ENCODE measurements around the gene SIVA1. TPM values are rescaled to one million over a fixed set of nuclear protein-coding genes. Genes with fewer than 3 reads are reported as not detected.

The SIVA1 gene
- polyA plus RNA-seq, 1 of the 3 experiments (the other 2 are of a cell fraction) = 137 TPM

- no peaks in the 10 kb centered on the region for H3K27me3 ChIP-seq (ENCODE audit: insufficient read depth)
- no peaks in the 10 kb centered on the region for H3K9me2 ChIP-seq
- H3K9ac ChIP-seq = no peak overlapping the region
- H3K27ac ChIP-seq (ENCODE audit: low read depth in 2 of 2, low read length in 1 of 2) = no peak overlapping the region
- H3K9me3 ChIP-seq = no peaks in the 10 kb centered on the region
- ChIA-PET CTCF (interaction anchor here (1.2 to 4.3 kb wide), 3 partner anchors 11 to 68 kb away, joined by 4 to 26 read pairs (median 5); partner anchors contain the start of gene ZBTB42), POLR2A (no interaction called here)
- WGBS (ENCODE audit: low lambda C conversion rate) = 91% methylated on average over 12 of the region's 19 CpGs
- peaks cover 8 to 39% of the 10 kb centered on the region in 2 experiments for H3K36me3 ChIP-seq (replicated peaks in 1 of 2; ENCODE audit: control insufficient read depth in 1 of 2, insufficient read depth in 2 of 2, low read length in 1 of 2)
- H3K4me1 ChIP-seq (ENCODE audit: control insufficient read depth in 1 of 2, insufficient read depth in 2 of 2, low read depth in 1 of 2, low read length in 1 of 2) = peaks cover 8 to 12% of the 10 kb centered on the region in 2 experiments; a peak in 3 of 4 replicates
- no peak overlapping the region for H3K4me3 ChIP-seq (ENCODE audit: low read depth in 2 of 2, low read length in 1 of 2)
- H4K20me1 ChIP-seq (ENCODE audit: insufficient read depth) = peaks cover 31% of the 10 kb centered on the region
- no peak overlapping the region for H2AFZ ChIP-seq (ENCODE audit: low read depth)
- TF ChIP-seq EZH2phosphoT487 (IDR thresholded peaks at IDR 0.05; ENCODE audit: borderline replicate concordance, low read depth) (no peak), RXRA (IDR thresholded peaks at IDR 0.05; ENCODE audit: borderline replicate concordance, low read depth) (no peak), FOSL2 (IDR thresholded peaks at IDR 0.05; ENCODE audit: borderline replicate concordance, low read depth) (no peak), GATA2 (CRISPR knock-in tag; IDR thresholded peaks at IDR 0.05) (no peak), MEF2A (IDR thresholded peaks at IDR 0.05; ENCODE audit: borderline replicate concordance, low read depth) (no peak), IRF3 (IDR thresholded peaks at IDR 0.05; ENCODE audit: low read depth, low read length) (no peak)
- DNase-seq = no peak
- no peak overlapping the region for H3K4me2 ChIP-seq
- peaks cover 50% of the 10 kb centered on the region for H3K79me2 ChIP-seq (ENCODE audit: insufficient read depth)
- H3F3A ChIP-seq (replicated peaks; ENCODE audit: insufficient read depth) = no peaks in the 10 kb centered on the region
These were observed 4.9 kb downstream of the SIVA1 start for GRCh38 chr14:104757681-104758392.

- ChIA-PET POLR2A (interaction anchor here (0.5 kb wide), 1 partner anchor 285 kb away, joined by 3 read pairs; no protein-coding TSS in a partner anchor), CTCF (interaction anchor here (0.9 to 4.3 kb wide), 4 partner anchors 9 to 67 kb away, joined by 4 to 26 read pairs (median 4); partner anchors contain the start of gene ZBTB42)
- TF ChIP-seq JUND (IDR thresholded peaks at IDR 0.05) = no peak
- TF ChIP-seq GABPA (IDR thresholded peaks at IDR 0.05; ENCODE audit: low read depth) = no peak
- no peak for TF ChIP-seq USF1 (IDR thresholded peaks at IDR 0.05; ENCODE audit: borderline replicate concordance, low read depth)
- no peak for TF ChIP-seq CHD2 (IDR thresholded peaks at IDR 0.05; ENCODE audit: low read length, partially characterized antibody)
- no peak for TF ChIP-seq IRF3 (IDR thresholded peaks at IDR 0.05; ENCODE audit: low read depth, low read length)
- no peak for TF ChIP-seq FOXM1 (IDR thresholded peaks at IDR 0.05; ENCODE audit: low read depth)
- no peak for TF ChIP-seq MAX (IDR thresholded peaks at IDR 0.05; ENCODE audit: low read depth)
- no peak for TF ChIP-seq RAD21 (IDR thresholded peaks at IDR 0.05; ENCODE audit: low read length)
- no peak for TF ChIP-seq GATA2 (CRISPR knock-in tag; IDR thresholded peaks at IDR 0.05)
- no peak for TF ChIP-seq EP300 (IDR thresholded peaks at IDR 0.05; ENCODE audit: borderline replicate concordance in 1 of 2, low read depth in 1 of 2, low read length in 1 of 2)
- Histone ChIP-seq H3K4me2 (no peak overlapping the region), H3K79me2 (ENCODE audit: insufficient read depth) (peaks cover 36% of the 10 kb centered on the region), H3K27me3 (ENCODE audit: insufficient read depth) (no peaks in the 10 kb centered on the region), H3K36me3 (replicated peaks in 1 of 2; ENCODE audit: control insufficient read depth in 1 of 2, insufficient read depth in 2 of 2, low read length in 1 of 2) (peaks cover 8 to 39% of the 10 kb centered on the region in 2 experiments), H3F3A (replicated peaks; ENCODE audit: insufficient read depth) (no peaks in the 10 kb centered on the region), H3K9me2 (no peaks in the 10 kb centered on the region), H3K9ac (no peak overlapping the region), H3K9me3 (no peaks in the 10 kb centered on the region), H4K20me1 (ENCODE audit: insufficient read depth) (peaks cover 20% of the 10 kb centered on the region), H3K4me3 (ENCODE audit: low read depth in 2 of 2, low read length in 1 of 2) (no peak overlapping the region), H3K27ac (ENCODE audit: low read depth in 2 of 2, low read length in 1 of 2) (no peak overlapping the region), H2AFZ (ENCODE audit: low read depth) (no peak overlapping the region), H3K4me1 (ENCODE audit: control insufficient read depth in 1 of 2, insufficient read depth in 2 of 2, low read depth in 1 of 2, low read length in 1 of 2) (peaks cover 4 to 6% of the 10 kb centered on the region in 2 experiments; a peak in 3 of 4 replicates)
- 88% methylated on average over 19 of the region's 30 CpGs for WGBS (ENCODE audit: low lambda C conversion rate)
- DNase-seq = no peak
These were observed 6.3 kb downstream of the SIVA1 start for GRCh38 chr14:104758981-104759969.
